T-helper 1 cell treated with Interleukin-12 subunit alpha and Interleukin-12 subunit beta and Interleukin-4 antibody, amounts not matched to agents 30 μg/mL and 1 μg/mL, for 36 hours (primary cell): Measurements from ENCODE around the gene E4F1.

Experiments
- H3K27ac Mint-ChIP-seq: one replicate; pipeline ENCODE4 v1.8.0; 2021; ENCODE audit warnings: mild to moderate bottlenecking, mixed read lengths
- H3K27me3 Mint-ChIP-seq: one replicate; pipeline ENCODE4 v1.8.0; 2021; ENCODE audit warnings: low read depth, mixed read lengths
- H3K36me3 Mint-ChIP-seq: one replicate; pipeline ENCODE4 v1.8.0; 2021; ENCODE audit warnings: low read depth, mixed read lengths
- H3K4me1 Mint-ChIP-seq: one replicate; pipeline ENCODE4 v1.8.0; 2021; ENCODE audit warnings: low read depth, mixed read lengths
- H3K4me3 Mint-ChIP-seq: one replicate; pipeline ENCODE4 v1.8.0; 2021; ENCODE audit warnings: mild to moderate bottlenecking, moderate library complexity, mixed read lengths
- H3K9me3 Mint-ChIP-seq: one replicate; pipeline ENCODE4 v1.8.0; 2021; ENCODE audit warnings: mixed read lengths

The E4F1 gene

GRCh38 chr16:2207872-2208271 is 15.5 kb upstream of the E4F1 start:
- Mint-ChIP-seq H3K9me3 (no peaks in the 10 kb centered on the region), H3K4me3 (peak overlapping the region; percentile 74), H3K27ac (peak overlapping the region; percentile 42), H3K4me1 (peaks cover 22% of the 10 kb centered on the region), H3K36me3 (peaks cover 8% of the 10 kb centered on the region), H3K27me3 (no peaks in the 10 kb centered on the region)

GRCh38 chr16:2208308-2208707 is 15.1 kb upstream of the E4F1 start:
- Mint-ChIP-seq H3K27ac (no peak overlapping the region), H3K9me3 (no peaks in the 10 kb centered on the region), H3K4me1 (peaks cover 24% of the 10 kb centered on the region), H3K36me3 (peaks cover 8% of the 10 kb centered on the region), H3K4me3 (no peak overlapping the region), H3K27me3 (no peaks in the 10 kb centered on the region)

- no peaks in the 10 kb centered on the region for H3K9me3 Mint-ChIP-seq
- no peak overlapping the region for H3K4me3 Mint-ChIP-seq
- H3K27ac Mint-ChIP-seq, result no peak overlapping the region
- peaks cover 28% of the 10 kb centered on the region for H3K4me1 Mint-ChIP-seq
- peaks cover 8% of the 10 kb centered on the region for H3K36me3 Mint-ChIP-seq
- no peaks in the 10 kb centered on the region for H3K27me3 Mint-ChIP-seq
Observed at GRCh38 chr16:2208772-2209171, 14.6 kb upstream of the E4F1 start.

GRCh38 chr16:2209258-2210008 is 14.0 kb upstream of the E4F1 start:
- peaks cover 8% of the 10 kb centered on the region for H3K36me3 Mint-ChIP-seq
- peaks cover 27% of the 10 kb centered on the region for H3K4me1 Mint-ChIP-seq
- no peak overlapping the region for H3K27ac Mint-ChIP-seq
- no peaks in the 10 kb centered on the region for H3K27me3 Mint-ChIP-seq
- no peak overlapping the region for H3K4me3 Mint-ChIP-seq
- no peaks in the 10 kb centered on the region for H3K9me3 Mint-ChIP-seq

GRCh38 chr16:2210009-2210332 is 13.4 kb upstream of the E4F1 start:
- Mint-ChIP-seq H3K4me1 (peaks cover 24% of the 10 kb centered on the region), H3K9me3 (no peaks in the 10 kb centered on the region), H3K27me3 (no peaks in the 10 kb centered on the region), H3K4me3 (no peak overlapping the region), H3K36me3 (peaks cover 8% of the 10 kb centered on the region), H3K27ac (no peak overlapping the region)

GRCh38 chr16:2210386-2211365 is 12.7 kb upstream of the E4F1 start, which contains the start of gene BRICD5:
BRICD5 (minus strand) TSS chr16:2210863; CDS start chr16:2210833, 30 bp downstream.
- no peaks in the 10 kb centered on the region for H3K9me3 Mint-ChIP-seq
- peaks cover 24% of the 10 kb centered on the region for H3K4me1 Mint-ChIP-seq
- H3K27ac Mint-ChIP-seq, result no peak within 1 kb of the TSS
- H3K4me3 Mint-ChIP-seq, result no peak within 1 kb of the TSS
- no peaks in the 10 kb centered on the region for H3K27me3 Mint-ChIP-seq
- H3K36me3 Mint-ChIP-seq, result peaks cover 8% of the 10 kb centered on the region

GRCh38 chr16:2211923-2212347 is 11.5 kb upstream of the E4F1 start:
- Mint-ChIP-seq H3K27me3 (no peaks in the 10 kb centered on the region), H3K9me3 (no peaks in the 10 kb centered on the region), H3K36me3 (peaks cover 8% of the 10 kb centered on the region), H3K4me1 (peaks cover 22% of the 10 kb centered on the region), H3K4me3 (peak overlapping the region; percentile 57), H3K27ac (peak overlapping the region; percentile 31)

GRCh38 chr16:2212362-2213324 is 10.7 kb upstream of the E4F1 start:
- Mint-ChIP-seq H3K9me3 (no peaks in the 10 kb centered on the region), H3K4me3 (peak overlapping the region; percentile 78), H3K27me3 (no peaks in the 10 kb centered on the region), H3K4me1 (peaks cover 18% of the 10 kb centered on the region), H3K36me3 (peaks cover 4% of the 10 kb centered on the region), H3K27ac (peak overlapping the region; percentile 31)

- H3K27ac Mint-ChIP-seq, result peak overlapping the region; percentile 27
Observed at GRCh38 chr16:2213817-2214718, 9.3 kb upstream of the E4F1 start.

GRCh38 chr16:2214719-2214968 is 8.7 kb upstream of the E4F1 start, which contains the start of gene PGP:
PGP (minus strand) TSS chr16:2214840; CDS start chr16:2214777, 63 bp downstream.
- H3K27me3 Mint-ChIP-seq, result no peaks in the 10 kb centered on the region
- H3K4me1 Mint-ChIP-seq, result peaks cover 16% of the 10 kb centered on the region
- H3K36me3 Mint-ChIP-seq, result no peaks in the 10 kb centered on the region
- no peaks in the 10 kb centered on the region for H3K9me3 Mint-ChIP-seq
- peak within 1 kb of the TSS; percentile 85 for H3K4me3 Mint-ChIP-seq
- peak within 1 kb of the TSS; percentile 88 for H3K27ac Mint-ChIP-seq

More at GRCh38 chr16:2213817-2214718, 9.3 kb upstream of the E4F1 start:
- Mint-ChIP-seq H3K9me3 (no peaks in the 10 kb centered on the region), H3K36me3 (no peaks in the 10 kb centered on the region), H3K4me1 (peaks cover 16% of the 10 kb centered on the region), H3K27me3 (no peaks in the 10 kb centered on the region), H3K4me3 (peak overlapping the region; percentile 78)

GRCh38 chr16:2216330-2216729 is 7.1 kb upstream of the E4F1 start:
- H3K4me3 Mint-ChIP-seq, result peak overlapping the region; percentile 85
- H3K4me1 Mint-ChIP-seq, result peaks cover 16% of the 10 kb centered on the region
- H3K9me3 Mint-ChIP-seq, result no peaks in the 10 kb centered on the region
- H3K27me3 Mint-ChIP-seq, result no peaks in the 10 kb centered on the region
- H3K36me3 Mint-ChIP-seq, result no peaks in the 10 kb centered on the region
- H3K27ac Mint-ChIP-seq, result no peak overlapping the region

GRCh38 chr16:2223942-2224486 is 623 bp downstream of the E4F1 start:
- H3K9me3 Mint-ChIP-seq, result no peaks in the 10 kb centered on the region
- no peaks in the 10 kb centered on the region for H3K36me3 Mint-ChIP-seq
- peak overlapping the region; percentile 84 for H3K4me3 Mint-ChIP-seq
- H3K27ac Mint-ChIP-seq, result peak overlapping the region; percentile 72
- no peaks in the 10 kb centered on the region for H3K27me3 Mint-ChIP-seq
- H3K4me1 Mint-ChIP-seq, result peaks cover 9% of the 10 kb centered on the region

GRCh38 chr16:2226245-2226793 is 2.9 kb downstream of the E4F1 start:
- Mint-ChIP-seq H3K27ac (no peak overlapping the region), H3K4me3 (peak overlapping the region; percentile 14), H3K27me3 (no peaks in the 10 kb centered on the region), H3K36me3 (peaks cover 4% of the 10 kb centered on the region), H3K9me3 (no peaks in the 10 kb centered on the region), H3K4me1 (peaks cover 9% of the 10 kb centered on the region)
